NOMO-1 treated with dmso at 0.1 percent for 144 hours (cell line): Measurements from ENCODE around the gene RBFOX2.
A peak's percentile ranks its signal among the peaks of the same experiment; 100 is the strongest.

Source experiments
- DNase-seq: peaks from one replicate; lab custom pipeline; 2025; ENCODE audit not compliant: unreplicated experiment; lab: John Stamatoyannopoulos, UW

RBFOX2 gene

DNA sequence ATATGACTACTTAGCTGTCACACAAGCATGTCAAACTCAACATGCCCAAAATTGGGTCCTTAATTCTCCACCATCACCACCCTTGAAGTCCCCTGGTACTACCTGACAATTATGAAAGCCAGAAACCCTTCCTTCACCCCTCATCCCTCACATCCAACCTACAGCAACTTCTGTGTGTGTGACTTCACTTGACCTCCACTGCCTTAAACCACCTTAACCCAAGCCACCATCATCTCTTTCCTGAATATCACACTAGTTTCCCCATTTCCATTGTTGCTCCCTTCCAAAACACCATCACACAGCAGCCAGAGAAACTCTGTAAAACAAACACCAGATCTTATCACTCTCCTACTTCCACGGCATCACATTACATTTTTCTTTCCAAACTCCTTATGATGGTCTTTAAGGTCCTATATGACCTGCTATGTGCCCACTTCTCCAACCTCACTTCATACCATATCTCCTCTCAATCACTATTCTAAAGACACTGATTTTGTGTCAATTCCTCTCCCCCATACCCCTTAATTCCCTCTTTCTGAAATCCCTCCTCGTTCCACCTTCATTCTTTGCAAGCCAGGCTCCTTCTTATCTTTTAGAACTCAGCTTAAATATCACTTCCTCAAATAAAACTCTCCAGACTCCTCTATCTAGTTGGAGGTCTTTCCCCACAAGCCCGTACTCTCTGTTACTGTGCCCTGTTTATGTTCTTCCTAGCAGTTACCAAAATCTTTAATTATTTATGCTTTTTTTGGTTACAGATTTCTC lies 124.9 kb downstream of the RBFOX2 start:
- no peak for DNase-seq

DNA sequence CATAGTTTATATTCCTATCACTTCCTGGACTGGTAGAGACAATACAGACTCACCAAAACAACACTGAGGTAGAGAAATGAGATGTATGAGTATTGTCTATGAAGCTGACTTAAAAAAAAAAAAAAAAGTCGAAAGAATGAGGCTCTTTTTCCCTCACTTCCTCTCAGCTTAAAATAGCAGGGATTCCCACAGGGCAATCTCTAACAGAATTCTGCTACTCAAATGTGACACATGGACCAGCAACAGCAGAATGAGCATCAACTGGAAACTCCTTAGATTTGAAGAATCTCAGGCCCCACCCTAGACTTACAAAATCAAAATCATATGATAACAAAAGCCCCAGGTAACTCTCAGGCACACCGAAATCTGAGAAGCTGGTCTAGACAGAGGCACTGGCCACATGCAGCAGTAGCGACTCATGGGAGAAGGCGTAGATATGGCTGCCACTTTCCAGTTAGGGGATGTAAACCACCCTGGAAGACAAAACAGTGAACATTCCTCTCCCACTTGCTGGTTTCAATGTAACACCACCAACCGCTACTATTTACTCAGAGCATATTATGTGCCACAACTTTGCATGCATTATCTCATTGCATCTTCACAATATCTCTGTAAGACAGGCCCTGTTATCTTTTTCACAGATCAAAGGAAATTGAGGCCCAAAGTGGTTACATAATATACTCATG lies 128.0 kb downstream of the RBFOX2 start:
- DNase-seq = no peak

DNA sequence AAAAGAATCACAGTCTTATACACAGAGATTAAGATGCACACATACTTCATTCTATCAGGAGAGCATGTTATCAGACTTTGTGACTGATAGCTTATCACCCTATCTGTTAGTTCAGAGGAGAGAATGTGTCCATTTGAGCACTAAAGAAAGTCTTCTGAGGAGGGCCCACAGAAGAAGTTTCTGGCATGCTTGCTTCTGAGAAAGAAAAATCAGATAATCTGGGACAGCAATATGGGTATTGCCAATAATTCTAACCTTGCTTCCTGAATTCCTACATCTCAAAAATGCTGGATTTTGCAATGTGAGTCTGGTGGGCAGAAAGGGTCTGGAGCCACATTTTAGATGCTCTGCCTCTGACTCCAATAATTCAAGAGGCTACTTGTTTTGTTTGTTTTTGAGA lies 128.9 kb downstream of the RBFOX2 start:
- no peak for DNase-seq

DNA sequence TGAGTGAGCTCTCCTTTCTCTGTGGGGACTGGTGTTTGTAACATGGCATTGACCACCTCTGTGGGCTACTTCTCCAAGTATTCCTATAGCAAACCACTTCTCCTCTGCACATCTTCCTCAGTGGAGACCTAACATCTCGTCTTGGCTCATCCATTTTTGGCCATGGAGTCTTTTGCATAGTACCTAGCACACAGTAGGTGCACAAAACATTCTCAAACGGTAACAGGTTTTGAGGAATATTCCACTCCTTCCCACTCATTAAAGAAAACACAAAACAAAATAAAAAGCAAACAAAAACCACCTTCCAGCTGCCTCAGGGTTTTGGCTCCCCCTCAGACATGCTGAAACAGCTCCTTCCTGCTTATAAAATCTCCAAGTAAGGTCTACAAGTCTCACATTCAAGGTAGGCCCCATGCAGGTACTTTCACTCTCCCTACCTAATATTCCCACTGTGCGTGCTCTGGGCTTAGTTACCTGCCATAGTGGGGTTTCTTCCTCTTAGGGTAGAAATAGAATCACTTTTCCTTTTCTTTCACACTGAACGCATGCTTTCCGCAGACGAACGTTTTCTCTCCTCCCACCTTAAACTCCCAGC lies 132.4 kb downstream of the RBFOX2 start:
- no peak for DNase-seq

DNA sequence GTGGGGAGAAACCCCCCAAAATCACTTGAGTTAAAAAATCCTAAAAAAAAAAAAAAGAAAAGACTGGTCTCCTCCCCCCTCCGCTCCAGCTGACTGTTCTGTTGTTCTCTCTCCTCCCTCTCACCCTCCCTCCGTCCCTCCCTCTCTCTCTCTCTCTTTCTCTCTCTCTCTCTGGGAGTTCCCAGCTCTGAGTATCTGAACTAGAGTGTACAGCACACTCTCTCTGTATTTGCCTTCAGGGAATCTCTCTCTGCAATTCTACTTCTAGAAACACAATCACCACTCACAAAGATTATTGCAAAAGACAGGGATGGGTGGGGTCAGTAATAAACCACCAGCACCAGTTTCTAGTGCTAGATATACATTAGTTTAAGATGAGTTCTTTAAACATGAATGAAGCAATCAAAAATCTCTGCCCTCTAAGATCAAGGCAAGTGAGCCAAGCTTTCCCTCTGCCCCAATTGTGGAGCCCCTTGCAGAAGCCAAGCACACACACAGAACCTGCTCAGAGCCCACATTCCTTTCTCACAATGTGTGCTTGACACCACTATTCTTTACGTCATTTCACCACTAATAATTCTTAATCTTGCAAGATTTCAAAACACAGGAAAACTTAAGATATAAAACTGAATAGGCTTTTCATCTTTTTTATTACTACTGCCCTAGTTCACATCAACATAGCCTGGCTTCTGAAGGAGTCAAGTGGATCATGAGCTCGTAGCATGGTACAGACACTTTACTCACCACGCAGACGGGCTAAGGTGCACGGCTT lies 133.5 kb downstream of the RBFOX2 start:
- DNase-seq = peak; percentile 23

DNA sequence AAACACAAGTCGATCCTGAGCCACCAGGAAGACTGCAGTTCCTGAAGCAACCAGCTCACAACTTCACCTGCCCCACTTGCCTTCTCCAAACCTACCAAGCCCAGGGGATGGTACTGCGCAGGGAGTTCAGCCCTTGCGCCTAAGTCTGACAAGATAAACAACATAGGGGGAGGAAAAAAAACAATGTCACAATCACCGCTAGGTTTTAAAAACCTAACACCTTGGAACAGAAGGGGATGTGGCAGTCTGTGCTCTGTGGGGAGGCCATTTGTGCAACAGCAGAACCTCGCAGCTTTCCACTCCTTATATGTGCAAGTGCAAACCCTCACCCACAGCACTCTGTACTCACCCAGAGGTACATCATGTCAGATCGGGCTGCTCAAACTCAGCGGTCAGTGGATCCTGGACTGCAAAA lies 134.2 kb downstream of the RBFOX2 start:
- DNase-seq = no peak

DNA sequence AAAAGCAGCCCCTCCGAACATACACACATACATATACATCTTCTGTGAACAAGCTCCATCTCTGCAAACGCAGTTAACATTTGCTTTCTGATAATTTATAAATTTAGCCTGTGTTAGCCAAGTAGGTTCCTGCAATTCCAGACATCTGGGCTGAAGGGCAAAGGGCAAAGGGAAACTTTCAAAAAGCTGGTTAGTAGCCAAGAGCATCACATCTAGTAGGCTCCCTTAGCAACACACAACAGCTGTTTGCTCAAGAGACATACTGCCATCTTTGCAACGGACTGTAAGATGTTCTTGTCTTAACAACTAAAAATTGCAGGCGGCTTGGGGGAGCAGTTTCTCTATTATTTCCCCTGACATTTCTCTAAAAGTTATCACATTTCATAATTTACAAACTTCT lies 134.9 kb downstream of the RBFOX2 start:
- DNase-seq = no peak

DNA sequence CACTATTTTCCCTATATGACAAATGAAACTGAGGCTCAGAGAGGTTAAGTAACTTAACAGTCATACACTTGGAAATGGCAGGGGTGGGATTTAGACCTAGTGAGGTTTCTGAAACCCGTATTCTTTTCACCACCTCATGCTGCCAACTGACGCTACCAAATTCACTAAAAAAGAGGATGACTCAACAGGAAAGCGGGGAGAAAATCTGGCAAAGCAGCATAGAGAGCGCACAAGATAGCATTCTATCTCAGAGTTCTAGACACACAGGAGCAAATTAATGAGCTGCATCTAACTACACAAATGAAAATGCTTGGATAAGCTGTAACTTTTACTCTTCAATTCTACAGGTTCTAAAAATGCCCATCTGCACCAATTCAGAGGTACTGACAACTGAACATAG lies 136.4 kb downstream of the RBFOX2 start:
- DNase-seq = no peak

DNA sequence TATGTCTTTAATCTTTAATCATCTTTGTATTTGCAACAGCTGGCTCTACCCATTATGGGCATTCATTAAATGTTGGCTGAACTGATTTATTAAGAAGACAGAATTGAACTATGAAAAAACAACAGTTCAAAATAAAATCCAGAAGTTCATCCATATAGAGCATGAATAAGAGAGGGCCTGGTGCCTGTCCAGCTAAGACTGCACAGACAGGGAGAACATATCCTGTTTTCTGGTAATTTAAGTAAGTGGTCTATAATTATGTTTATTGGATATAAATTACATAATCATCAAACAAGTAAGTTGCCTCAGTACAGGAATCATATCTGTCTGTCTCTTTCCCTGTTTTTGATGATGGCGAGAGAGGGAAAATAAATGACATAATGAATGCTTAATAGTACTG lies 137.2 kb downstream of the RBFOX2 start:
- no peak for DNase-seq

DNA sequence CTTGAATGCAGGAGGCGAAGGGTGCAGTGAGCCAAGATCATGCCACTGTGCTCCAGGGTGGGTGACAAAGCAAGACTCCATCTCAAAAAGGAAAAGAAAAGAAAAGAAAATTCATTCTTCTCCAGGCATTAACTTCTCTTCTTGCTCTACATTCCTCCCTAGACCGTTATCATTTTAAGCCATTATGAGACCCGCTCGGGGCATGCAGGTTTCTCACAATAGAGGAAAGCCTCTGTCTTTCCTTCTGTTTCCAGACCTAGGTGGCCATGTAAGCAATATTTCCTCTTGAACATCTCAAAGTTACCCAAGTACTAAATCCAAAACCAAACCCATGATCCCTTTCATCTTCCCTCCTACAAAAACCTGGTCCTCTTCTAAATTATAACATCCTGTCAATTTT lies 139.6 kb downstream of the RBFOX2 start:
- no peak for DNase-seq

DNA sequence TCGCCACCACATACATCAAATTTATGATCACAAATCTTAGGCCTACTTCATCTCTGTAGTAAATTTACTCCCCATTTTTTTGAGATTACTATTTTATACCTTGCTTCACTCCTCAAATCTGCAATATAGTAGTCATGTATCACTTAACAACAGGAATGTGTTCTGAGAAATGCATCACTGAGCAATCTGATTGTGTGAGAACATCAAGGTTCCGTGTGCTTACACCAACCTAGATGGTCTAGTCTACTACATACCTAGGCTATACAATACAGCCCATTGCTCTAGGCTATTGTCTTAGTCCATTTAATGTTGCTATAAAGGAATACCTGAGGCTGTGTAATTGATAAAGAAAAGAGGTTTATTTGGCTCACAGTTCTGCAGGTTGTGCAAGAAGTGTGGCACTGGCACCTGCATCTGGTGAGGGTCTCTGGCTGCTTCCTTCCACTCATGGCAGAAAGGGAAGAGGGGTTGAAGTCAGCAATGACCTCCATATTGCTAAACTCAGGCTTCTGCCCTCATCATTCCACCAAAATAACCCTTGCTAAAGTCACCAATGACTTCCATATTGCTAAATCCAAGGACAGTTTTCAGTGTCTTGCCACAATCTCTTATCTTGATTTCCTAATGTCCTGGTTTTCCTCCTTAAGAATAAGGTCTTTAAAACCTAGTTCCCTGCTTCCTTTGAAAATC lies 140.3 kb downstream of the RBFOX2 start:
- DNase-seq = no peak

DNA sequence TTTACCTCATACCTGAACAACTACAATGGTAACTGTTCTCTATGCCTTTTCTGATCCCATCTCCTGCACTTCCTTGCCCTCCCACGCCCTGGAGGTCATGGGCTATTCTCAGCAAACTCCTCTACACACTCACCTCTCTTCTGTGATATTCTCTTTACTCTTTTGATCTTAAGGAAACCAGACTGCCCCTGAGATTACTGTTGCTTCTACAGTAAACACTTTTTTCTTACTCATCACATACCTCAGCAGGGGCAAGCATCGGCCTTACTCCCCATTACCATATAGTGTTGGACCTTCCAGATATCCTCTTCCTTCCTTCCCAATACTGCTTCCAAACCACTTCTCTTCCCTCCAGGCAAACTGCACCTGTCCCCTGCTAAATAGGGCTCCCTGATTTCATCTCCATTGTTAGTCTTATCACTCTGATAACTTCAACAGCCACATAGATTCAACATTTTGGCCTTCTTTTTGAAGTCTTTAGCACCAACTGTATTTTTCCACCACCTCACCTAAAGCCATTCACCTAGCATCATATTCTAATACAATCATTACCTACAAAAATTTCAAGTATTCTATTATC lies 141.2 kb downstream of the RBFOX2 start:
- no peak for DNase-seq

DNA sequence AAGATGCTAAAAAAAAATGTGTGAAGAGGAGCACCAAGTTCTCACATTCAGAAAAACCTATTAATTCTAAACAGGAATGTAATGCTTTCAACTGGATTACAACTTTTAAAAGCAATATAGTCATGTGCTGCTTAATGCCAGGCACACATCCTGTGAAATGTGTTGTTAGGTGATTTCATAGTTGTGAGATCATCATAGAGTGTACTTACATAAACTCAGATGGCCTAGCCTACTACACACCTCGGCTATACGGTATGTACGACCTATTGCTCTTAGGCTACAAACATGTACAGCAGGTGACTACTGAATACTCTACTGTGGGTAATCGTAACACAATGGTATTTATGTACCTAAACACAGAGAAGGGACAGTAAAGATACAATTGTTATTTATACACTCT lies 142.3 kb downstream of the RBFOX2 start:
- DNase-seq = no peak

DNA sequence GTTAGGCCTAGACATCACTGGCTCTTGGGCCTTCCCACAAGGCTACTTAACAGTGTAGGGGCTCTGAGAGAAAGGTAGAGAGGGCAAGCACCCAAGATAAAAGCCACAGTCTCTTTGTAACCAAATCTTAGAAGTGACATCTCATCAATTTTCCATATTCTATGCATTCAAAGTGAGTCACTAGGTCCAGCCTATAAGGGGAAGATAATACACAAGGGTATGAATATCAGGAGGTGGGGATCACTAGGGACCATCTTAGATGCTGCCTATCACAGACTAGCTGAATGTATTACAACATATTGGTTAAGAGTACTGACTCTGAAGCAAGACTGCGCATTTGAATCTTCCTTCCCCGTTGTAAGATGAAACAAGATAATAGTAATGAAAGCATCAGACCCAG lies 144.1 kb downstream of the RBFOX2 start:
- no peak for DNase-seq

DNA sequence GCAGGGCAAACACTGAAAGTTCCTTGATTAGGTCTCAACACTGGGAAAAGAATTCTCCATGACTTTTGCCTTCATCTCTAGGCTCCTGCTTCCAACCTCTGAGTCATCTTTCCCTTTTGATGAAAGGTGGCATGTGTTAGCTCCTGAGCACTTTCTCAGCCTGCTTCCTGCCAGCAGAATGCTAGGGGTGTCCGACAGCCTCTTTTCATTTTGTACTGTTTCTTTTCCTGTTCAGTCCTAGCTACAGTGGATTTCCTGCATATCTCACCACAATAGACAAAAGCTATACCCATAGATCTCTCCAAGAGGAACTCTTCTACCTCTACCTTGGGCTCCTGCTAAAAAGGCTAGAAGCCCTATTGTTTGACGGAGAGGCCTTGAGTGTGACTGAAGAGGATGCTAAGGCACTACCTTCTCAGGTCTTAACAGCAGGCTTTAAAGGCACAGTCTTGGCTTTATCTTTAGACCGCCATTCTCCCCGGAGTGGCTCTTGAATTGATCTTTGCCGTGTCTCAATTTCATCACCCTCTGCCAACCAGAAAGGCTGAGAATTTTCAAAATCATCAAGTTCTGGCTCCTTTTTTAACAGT lies 145.5 kb downstream of the RBFOX2 start:
- no peak for DNase-seq

DNA sequence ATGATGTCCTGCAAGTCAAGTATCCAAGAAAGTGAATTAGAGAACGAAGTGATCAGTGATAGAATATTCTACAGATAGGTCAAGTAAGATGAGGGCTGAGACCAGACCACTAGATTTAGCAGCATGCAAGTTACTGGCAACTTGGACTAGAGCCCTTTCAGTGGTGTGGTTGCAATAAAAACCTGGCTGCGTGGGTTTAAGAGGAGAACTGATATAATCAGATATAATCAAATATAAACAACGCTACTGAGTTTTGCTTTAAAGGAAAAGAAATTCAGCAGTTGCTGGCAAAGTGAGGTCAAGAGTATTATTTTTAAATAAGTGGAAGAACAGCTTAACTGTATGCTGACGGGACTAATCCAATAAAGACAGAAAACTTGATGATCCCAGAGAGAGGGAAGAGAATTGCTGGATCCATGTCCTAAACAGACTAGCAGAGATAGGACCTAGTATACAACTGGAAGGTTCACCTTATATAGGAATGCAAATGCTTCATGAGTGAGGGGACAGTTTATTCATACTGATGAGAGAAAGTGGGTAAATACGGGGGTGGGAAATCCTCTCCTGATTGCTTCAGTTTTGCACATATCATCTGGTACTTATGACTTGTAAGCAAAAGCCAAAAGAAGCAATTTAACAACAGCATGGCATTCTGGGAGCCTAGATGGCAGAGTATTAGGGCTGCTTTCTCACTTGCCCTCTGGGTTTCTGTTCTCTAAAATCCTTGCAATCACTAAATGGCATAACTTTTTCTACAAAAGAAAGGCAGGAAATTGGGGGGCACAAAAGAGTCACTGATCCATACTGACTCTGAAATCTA lies 146.2 kb downstream of the RBFOX2 start:
- peak; percentile 2 for DNase-seq

DNA sequence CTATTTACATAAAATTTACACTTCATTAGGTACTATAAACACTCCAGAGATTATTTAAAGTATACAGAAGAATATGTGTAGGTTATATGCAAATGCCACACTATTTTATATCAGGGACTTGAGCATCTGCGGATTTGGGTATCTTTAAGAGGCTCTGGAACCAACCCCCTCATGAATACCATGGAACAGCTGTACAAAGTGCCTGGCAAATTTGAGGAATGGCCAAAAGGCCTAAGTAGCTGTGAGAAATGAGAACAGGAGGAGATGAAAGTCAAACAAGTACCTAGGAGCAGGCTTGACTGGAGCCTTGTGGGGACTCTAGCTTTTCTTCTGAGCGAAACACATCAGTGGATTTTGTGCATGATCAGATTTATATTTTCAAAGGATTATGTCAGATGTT lies 149.3 kb downstream of the RBFOX2 start:
- DNase-seq = no peak

DNA sequence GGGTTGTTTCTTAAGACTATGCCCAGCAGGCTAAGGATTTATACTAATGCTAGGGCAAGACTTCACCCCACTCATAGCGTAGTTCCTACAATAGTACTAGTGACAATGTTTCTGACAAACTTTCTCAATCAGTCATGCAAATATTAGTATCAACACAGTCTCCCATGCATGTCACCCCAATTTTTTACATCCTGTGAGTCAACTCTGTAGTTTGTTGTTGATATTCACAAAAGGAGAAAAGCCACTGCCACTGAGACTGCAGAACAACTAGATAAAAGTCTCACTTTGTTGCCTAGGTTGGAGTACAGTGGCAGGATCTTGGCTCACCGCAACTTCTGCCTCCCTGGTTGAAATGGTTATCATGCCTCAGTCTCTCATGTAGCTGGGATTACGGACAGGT lies 155.2 kb downstream of the RBFOX2 start:
- no peak for DNase-seq

DNA sequence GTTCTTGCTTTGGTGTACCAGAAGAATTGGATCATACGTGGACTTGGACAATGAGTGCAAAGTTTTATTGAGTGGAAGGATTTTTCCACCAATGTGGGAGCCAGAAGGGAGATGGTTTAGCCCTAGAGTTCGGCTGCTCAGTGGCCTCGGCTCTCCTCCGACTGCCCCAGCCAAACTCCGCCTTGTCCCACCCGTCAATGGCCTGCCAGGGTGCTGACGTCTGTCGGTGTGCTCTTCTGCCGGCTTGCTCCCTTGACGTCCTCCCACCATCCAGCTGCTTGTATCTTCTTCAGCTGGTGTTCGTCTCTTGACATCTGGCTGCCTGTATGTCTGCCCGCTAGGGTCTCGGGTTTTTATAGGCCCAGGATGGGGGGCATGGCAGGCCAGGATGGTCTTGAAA lies 156.2 kb downstream of the RBFOX2 start:
- DNase-seq = no peak
